SK-N-SH treated with all-trans-retinoic acid at 6 μM for 48 hours (cell line): ENCODE results near the gene APOL2.

Experiments
- ARNTL ChIP-seq: fragments of 450-650 bp; formaldehyde crosslinking; IDR thresholded peaks from 2 replicates; pipeline ENCODE4 v1.5.0; 2020; ENCODE audit warnings: low read depth, mild to moderate bottlenecking, moderate library complexity, borderline replicate concordance
- CREB5 ChIP-seq: fragments of 250-450 bp; sonication (Bioruptor Pico); IDR thresholded peaks from 2 replicates; pipeline ENCODE4 v1.5.1; 2020; ENCODE audit warnings: low read depth, mild to moderate bottlenecking, moderate library complexity
- ISL1 ChIP-seq: fragments of 250-450 bp; sonication (Bioruptor Pico); IDR thresholded peaks from 2 replicates; pipeline ENCODE4 v2.1.2; 2022; ENCODE audit warnings: mild to moderate bottlenecking, moderate library complexity
- OSR1 ChIP-seq: fragments of 250-450 bp; sonication (Bioruptor Pico); IDR thresholded peaks from 2 replicates; pipeline ENCODE4 v1.8.0; 2022; ENCODE audit warnings: moderate library complexity, mild to moderate bottlenecking, inconsistent platforms
- RARB ChIP-seq: fragments of 250-450 bp; sonication (Bioruptor Pico); IDR thresholded peaks from 2 replicates; pipeline ENCODE4 v1.8.0; 2021; ENCODE audit warnings: mild to moderate bottlenecking, moderate library complexity
- ZC3H10 ChIP-seq: fragments of 250-450 bp; sonication (Bioruptor Pico); IDR thresholded peaks from 2 replicates; pipeline ENCODE4 v1.5.1; 2021; ENCODE audit warnings: mild to moderate bottlenecking, moderate library complexity

GRCh38 chr22:36256478-36256877, 17.2 kb upstream of the APOL2 start:
- TF ChIP-seq CREB5 (no peak), RARB (no peak), OSR1 (no peak), ZC3H10 (CRISPR knock-in tag) (no peak), ARNTL (CRISPR knock-in tag) (no peak), ISL1 (CRISPR knock-in tag) (no peak)
